GM19099 (cell line): Measurements from ENCODE around the gene ENPP1.

Experiments used
- POLR2A ChIP-seq: IDR thresholded peaks from 3 replicates; pipeline ENCODE4 v1.6.1; 2011; ENCODE audit warnings: low read depth; ENCODE audit not compliant: insufficient read length; ENCODE audit errors: extremely low read depth

Gene ENPP1

GRCh38 chr6:131776985-131777384 lies 30.8 kb upstream of the ENPP1 start:
- no peak for TF ChIP-seq POLR2A

DNA sequence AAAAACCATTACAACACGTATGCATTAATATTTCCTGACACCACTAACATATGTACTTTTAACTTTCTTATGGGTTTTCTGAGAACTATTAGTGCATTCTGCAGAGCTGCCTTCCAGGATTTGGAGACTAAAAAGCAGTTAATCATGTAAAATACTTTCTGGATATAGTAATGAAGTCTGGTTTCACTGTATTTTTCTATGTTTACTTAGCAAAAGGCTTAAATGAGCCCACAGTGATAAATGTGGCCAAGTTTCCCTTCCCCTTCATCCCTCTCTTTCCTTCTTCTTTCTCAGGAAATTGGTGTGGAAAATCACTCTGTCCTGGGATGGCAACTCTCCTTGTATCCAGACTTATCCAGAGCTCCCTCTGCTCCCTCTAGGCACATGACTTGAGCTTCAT lies 29.7 kb upstream of the ENPP1 start:
- no peak for TF ChIP-seq POLR2A

DNA sequence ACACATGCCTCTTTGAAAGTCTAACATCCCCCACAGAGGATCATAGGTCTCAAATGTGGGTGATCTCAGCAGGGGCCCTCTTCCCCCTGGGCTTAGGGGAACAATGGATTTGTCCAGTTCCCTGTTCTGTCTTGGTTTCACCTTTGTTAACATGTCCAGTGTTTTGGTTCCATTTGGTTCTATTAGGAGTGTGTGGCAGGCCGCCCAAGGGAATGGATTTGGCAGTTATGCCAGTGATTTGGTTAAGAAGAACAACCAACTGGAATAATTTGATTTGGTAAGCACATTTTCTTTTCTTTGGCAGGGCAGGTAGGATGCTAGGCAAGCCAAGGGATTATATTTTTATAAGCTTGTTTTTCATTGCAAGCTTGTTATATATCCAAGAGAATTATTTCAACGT lies 28.5 kb upstream of the ENPP1 start:
- no peak for TF ChIP-seq POLR2A

DNA sequence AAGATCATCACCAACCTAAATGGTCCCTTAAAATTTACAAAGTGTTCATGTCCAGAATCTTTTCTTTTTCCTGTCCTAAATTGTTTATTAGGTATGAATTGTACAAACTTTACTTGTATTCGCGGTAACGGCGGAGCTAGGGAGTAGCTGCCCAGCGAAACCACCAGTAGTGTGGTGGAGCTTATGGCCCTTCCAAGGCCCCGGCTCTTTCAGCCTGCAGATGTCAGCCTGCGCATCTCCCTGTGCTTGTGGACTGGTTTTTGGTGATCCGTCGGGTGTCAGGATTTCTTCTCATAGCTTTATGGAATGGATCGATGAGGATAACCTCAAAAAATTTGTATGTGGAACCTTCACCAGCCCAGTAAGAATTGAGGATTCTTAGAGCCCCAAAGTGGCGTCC lies 27.2 kb upstream of the ENPP1 start:
- no peak for TF ChIP-seq POLR2A

GRCh38 chr6:131781687-131782086 lies 26.1 kb upstream of the ENPP1 start:
- TF ChIP-seq POLR2A, result no peak

DNA sequence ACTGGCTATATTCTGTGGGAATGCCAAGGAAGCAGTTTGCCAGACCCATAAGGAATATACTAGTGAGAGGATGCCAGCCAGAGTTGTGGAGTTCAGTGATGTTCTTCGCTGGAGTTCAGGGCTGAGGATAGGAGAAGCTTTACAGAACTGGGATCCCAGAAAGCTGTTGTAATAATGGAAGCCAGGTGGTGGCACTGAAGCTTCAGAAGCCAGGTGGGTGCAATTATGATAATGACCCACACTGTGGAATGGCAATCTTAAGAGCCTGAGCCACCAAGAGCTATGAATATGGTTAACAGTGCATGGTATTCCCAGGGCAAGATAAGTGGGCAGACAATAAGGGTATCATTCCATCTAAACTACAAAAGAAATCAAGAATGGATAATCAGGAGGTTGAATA lies 25.1 kb upstream of the ENPP1 start:
- TF ChIP-seq POLR2A, result no peak

DNA sequence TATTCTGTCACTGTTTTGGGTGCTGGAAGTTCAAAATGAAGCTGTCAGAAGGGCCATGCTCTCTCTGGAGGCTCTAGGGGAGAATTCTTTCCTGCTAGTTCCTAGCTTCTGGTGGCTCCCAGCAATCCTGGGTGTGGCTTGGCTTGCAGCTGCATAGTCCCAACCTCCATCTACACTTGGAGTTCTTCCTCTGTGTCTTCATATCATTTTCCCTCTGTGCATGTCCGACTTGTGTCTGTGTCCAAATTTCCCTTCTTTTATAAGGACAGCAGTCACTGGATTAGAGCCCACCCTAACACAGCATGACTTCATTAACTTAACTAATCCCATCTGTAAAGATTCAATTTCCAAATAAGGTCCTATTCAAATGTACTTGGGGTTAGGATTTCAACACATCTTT lies 23.3 kb upstream of the ENPP1 start:
- TF ChIP-seq POLR2A, result no peak

DNA sequence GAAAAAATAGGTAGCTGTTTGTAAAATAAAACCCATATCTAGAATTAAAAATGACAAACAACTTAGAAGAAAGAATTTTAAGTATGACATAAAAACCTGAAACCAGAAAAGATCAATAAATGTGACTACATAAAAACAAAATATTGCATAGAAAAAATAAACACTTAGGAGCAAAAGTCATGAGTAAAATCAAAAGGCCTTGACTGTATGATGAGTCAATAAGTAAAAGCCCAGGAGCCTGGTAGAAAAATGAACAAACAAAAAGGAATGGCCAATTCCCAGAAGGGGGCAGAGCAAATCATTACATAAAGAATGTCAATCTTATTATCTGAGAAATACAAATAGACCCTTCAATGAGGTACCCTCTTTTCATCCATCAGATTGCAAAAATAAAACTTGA lies 20.7 kb upstream of the ENPP1 start:
- TF ChIP-seq POLR2A, result no peak

DNA sequence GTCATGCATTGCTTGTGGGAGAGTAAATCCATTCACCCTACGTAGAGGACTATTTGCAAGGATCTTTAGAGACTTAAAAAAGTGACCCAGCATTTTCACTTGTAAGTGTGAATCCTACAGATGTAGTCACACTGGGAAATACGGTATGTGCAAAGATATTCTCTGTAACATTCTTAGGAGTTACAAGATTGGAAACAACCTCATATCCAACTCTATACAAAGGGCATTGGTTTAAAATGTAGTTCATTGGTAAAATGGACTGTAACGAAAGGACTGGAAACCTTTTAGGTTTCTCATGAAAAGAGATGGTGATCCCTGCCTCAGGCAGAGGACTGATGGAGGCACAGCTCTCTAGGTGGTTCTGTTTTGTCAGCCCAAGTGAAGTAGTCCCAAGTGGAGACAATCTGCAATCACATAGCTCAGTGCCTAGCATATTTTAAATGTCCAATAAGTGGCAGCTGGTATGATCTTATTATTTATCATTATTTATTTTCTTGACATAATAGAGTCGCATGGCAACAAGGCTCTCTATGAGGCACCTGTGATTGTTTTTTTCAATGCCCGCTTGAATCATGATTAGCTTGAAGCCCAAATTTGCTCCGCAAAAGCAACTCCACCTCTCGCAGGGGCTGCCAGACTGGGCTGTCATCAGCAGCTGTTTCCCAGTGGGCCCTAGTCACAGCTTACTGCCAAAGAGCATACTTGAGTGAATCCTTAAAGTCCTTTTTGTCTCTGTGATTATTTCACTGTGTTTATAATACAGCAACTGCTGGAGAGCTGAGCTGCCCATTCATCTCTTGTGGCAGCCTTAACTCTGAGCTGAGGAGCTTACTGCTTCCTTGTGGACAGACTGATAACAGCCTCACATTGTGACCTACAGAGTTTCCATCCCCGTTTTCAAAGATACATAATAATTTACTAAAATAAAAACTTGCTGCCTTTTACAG lies 19.8 kb upstream of the ENPP1 start:
- TF ChIP-seq POLR2A, result no peak

- TF ChIP-seq POLR2A, result no peak
Observed at GRCh38 chr6:131789219-131789618, 18.6 kb upstream of the ENPP1 start.

GRCh38 chr6:131791476-131791875 lies 16.3 kb upstream of the ENPP1 start:
- TF ChIP-seq POLR2A, result no peak

GRCh38 chr6:131792091-131792496 lies 15.7 kb upstream of the ENPP1 start:
- no peak for TF ChIP-seq POLR2A

DNA sequence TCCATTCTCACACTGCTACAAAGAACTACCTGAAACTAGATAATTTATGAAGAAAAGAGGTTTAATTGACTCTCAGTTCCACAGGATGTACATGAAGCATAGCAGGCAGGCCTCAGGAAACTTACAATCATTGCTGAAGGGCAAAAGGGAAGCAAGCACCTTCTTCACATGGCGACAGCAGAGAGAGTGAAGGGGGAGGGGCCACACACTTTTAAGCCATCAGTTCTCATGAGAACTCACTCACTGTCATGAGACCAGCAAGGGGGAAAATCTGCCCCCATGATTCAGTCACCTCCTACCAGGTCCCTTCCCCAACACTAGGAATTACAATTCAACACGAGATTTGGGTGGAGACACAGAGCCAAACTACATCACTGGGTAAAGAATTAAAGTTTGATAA lies 12.5 kb upstream of the ENPP1 start:
- no peak for TF ChIP-seq POLR2A

DNA sequence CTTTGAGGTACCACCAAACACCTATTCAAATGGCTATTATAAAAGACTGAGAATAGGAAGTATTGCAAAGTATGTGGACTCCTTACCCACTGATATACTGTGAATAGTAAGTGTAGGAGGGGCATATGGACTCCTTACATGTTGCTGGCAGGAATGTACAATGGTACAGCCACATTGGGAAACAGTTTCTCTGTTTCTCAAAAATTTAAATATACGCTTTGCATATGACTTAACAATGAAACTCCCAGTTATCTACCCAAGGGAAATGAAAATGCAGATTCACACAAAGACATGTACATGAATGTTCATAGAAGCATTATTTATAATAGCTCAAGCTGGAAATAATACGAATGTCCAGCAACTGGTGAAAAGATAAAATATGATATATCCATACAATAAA lies 5.5 kb upstream of the ENPP1 start:
- no peak for TF ChIP-seq POLR2A

- TF ChIP-seq POLR2A, result no peak
Observed at GRCh38 chr6:131803007-131803769, 4.6 kb upstream of the ENPP1 start.

- TF ChIP-seq POLR2A, result no peak
Observed at GRCh38 chr6:131804131-131804530, 3.7 kb upstream of the ENPP1 start.
